NCI-H2171 treated with DMSO at 0.1 percent for 48 hours (cell line): ENCODE data around the gene OR6J1.
A peak's percentile ranks its signal among the peaks of the same experiment; 100 is the strongest.
"Not testable (repeated sequence)": the region's sequence is repeated elsewhere in the genome, so short reads cannot be mapped to it uniquely, and the experiment has no call there.

Source experiments
- DNase-seq: peaks from one replicate; lab custom pipeline; 2025; lab: John Stamatoyannopoulos, UW

Gene OR6J1

DNA sequence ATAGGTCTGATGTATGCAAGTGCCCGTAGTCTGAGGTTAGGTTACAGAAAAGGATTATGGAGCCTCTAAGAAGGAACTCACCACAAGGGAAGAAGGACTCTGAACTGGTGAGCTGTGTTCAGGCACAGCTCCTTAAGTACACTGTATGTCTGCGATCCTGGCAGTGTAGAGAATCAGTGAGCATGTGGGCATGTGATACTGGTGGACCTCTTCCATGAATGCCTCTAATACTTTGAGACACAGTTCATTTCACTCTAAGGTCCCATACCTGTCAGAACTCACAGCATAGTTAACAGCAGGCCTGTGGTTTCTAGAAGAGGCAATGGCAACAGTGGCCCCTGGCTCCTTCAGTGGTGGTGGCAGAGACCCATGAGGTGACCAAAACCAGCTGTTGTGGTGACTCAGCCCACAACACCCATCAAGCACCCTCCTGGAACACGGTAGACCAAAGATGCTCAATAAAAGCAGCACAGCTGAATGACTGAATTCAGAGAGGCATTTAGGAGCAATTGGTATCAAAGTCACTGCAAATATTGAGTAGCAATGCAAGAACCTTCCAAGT lies 6.9 kb upstream of the OR6J1 start:
- DNase-seq: no peak

DNA sequence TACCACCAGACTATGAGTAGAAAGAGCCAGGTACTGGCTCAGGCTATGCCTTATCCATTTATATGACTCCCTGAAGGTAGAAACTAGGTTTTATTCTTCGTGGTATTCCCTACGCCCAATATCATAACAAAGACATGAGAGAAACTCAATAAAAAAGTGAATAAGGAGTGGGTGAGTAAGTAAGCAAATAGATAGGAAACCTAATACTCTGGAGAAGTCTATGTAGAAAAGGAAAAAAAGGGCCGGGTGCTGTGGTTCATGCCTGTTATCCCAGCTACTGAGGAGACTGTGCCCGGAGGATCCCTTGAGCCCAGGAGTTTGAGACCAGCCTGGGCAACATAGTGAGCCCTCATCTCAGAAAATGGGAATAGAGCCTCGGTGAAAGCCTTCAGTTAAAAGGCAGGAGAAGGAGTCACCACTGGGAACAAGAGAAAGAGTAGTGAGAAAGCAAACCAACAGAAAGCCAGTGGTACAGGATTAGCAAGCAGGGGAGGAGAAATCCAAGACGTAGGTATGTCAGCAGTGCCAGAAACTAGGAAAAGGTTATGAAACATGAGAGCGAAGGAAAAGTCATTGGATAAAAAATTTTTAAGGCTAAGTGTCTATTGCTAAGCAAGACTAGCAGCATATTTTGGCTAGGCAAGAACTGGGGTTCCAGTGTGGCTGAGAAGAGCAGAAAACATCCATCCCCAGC lies 6.0 kb upstream of the OR6J1 start:
- DNase-seq: no peak

DNA sequence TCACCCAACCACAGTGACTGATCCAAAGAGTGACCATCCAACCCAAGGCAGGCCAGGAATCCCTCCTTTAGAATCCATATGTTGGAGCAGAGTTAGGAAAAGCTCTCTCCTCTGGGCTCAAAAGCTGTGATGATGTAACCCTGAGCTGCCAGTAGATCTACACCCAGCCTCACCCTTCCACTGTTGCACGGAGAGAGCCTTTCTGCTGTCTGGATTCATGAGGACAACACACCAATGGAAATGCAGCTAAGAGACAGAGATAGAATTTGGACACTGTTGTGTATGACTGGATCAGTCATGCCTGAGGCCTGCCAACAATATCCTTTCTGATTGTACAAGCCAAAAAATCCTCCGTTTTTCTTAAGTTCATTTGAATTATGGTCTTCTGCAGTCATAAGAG lies 4.4 kb upstream of the OR6J1 start:
- no peak for DNase-seq

DNA sequence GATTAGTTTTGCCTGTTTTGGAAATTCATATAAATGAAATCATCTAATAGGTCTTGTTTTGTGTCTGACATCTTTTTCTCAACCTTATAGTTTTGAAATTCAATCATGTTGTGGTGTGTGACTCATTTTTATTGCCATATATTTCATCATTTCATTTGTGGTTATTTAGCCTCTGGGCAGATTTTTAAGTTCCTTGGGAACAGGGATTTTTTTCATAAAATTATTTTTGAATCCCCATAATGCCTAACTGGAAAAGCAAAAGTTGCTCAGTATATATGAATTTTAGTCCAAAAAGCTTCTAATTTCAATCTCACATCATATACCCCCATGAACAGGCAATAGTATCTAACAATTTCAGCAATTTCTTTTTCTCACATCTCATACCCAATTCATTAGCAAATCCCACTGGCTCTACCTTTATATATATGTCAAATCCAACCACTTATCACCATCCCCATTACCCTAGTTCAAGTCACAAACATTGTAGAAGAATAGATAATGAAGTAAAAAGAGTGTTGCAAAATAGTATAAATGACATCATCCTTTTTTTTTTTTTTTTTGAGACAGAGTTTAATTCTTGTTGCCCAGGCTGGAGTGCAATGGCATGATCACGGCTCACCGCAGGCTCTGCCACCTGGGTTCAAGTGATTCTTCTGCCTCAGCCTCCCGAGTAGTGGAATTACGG lies 2.6 kb upstream of the OR6J1 start:
- no peak for DNase-seq

DNA sequence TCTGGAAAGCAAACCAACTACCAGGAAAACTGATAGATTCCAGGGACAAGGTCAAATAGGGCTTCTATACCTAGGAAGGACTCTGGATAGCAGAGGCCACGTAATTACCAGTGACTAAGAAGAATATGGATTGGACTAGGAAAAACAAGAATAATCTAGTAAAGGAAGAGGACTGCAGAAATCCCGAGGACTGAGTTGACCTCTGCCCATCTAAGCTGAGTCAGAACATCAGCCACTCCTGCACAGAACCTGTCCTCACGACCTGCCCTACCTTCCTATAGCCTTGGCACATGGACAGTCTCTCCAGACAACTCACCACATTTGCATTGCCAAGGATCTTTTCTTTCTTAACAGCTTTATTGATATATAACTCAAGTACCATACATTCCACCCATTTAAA lies 2.3 kb downstream of the OR6J1 start:
- DNase-seq: no peak

DNA sequence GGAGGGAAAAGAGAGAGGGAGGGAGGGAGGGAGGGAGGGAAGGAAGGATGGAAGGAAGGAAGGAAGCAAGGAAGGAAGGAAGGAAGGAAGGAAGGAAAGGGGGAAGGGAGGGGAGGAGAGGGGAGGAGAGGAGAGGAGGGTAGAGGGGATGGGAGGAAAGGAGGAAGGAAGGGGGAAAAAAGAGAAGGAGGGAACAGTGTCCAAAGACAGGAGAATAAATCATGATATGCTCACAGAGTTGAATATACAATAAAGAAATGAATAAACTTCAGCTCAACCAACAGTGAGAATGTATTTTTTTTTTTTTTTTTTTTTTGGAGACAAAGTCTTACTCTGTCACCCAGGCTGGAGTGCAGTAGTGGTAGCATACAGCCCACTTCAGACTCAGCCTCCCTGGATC lies 4.0 kb downstream of the OR6J1 start:
- no peak for DNase-seq

DNA sequence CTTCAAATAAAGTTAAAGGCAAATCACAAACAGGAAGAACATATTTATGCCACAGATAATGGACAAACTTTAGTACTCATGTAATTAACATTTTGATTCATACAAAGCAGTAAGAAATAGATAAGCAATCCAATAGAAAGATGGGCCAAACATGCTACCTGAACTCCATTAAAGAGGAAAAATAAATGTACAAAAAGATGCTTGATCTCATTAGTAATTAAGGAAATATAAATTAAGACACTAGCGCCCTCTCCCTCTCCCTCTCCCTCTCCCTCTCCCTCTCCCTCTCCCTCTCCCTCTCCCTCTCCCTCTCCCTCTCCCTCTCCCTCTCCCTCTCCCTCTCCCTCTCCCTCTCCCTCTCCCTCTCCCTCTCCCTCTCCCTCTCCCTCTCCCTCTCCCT lies 8.2 kb downstream of the OR6J1 start:
- not testable (repeated sequence) for DNase-seq

DNA sequence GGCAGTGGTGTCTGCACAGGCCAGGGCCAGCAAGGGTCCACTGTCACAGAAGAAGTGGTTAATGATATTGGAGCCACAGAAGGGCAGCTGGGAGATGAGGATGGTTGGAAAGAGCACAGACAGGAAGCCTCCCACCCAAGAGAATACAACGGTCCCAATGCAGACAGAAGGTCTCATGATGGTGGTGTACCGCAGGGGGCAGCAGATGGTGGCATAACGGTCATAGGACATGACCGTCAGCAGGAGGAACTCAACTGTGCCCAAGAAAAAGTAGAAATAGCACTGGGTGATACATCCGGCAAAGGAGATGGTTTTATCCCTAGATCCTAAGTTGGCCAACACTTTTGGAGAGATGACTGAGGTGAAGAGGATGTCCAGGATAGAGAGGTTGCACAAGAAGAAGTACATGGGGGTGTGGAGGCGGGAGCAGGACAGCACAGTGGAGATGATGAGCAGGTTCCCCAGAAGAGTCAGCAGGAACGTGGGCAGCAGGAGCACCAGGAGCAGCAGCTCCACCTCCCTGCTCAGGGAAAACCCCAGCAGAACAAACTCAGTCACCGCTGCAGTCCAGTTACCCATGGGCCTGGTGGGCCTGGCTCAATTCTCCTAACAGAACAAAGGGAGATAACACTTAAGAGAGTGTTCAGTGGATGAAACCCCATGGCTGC lies 9.8 kb downstream of the OR6J1 start:
- no peak for DNase-seq

DNA sequence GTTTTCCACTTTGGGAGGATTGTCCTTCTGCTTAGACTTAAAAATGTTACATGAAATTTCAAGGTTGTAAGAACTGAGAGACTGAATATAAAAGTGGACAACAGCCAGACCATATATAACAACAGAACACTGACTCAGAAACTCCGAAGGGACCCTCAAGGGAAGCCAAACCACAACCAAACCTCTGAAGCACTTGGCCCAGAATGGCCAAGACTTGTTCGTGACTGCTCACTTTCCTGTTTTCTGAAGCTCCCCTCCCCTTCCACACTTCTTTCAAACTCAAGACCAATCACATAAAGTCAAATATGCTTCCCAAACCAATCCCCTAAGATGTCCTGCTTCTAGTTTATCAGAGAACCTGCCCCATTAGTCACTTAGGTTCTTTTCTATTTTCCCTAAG lies 13.7 kb downstream of the OR6J1 start:
- DNase-seq: no peak

DNA sequence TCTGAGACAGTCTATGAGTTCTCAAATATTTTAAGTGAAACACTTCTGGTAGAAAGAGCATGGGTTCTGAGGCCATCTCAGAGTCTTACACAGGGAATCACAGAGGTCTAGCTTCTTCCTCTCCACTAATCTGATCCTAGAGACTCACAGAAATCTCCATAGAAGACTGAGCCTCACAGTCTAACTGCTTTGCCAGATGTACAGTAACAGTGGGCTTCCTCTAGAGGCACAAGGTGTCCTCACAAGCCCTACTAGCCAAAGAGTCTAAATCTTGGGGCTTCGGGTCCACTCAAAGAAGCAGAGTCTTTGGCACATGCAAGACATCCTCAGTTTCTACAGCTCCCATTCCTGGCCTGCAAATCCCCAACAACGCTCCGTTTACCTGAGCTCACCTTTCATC lies 14.1 kb downstream of the OR6J1 start:
- no peak for DNase-seq

DNA sequence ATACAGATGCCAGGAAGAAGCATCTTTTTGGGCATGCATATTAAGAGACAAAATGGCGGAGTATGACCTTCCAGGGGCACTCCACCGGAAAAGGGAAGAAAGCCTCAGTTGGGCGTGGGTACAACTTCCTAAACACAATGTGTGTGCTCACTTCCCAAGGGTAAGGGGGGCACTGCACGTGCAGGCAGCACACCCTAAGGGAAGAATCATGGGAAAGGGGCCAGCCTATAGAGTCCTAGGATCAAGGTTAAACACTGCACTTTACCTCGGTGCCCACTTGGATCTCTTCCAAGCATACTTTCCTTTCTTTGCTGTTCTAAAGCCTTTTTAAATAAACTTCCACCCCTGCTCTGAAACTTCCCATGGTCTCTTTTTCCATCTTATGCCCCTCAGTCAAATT lies 14.8 kb downstream of the OR6J1 start:
- no peak for DNase-seq

DNA sequence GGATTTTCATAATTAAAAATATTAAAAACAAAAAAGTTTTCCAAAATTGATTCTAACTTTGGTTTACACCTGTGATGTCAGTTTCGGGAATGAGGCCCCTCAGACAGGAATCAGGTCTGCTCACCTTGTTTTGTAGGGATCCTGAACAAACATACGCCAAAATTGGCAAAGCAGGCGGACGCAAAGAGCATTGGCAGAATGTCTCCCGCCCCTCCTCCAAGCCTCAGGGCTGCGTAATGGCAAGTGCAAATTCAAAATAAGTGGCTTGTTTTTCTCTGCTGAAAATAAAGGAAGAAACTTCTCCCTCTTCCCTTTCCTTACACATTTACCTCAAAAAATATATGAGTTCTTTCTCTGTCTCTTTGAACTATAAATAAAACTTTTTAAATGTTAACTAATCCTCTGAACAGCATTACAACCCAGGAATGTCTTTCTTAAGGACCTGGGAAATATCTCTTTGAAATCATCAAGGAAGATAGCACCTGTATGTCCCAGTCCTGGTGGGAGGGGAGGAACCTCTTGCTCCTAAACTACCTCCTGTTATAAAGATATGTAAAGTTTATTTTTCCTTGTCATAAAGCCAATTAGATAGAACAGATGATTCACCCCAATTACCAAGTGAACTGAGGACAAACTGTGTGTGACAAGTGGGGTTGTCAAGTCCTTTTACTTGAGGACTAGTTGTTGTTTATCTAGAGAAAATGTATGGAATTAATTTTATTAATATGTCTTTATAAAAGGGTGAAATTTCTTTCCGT lies 16.5 kb downstream of the OR6J1 start:
- DNase-seq: no peak

DNA sequence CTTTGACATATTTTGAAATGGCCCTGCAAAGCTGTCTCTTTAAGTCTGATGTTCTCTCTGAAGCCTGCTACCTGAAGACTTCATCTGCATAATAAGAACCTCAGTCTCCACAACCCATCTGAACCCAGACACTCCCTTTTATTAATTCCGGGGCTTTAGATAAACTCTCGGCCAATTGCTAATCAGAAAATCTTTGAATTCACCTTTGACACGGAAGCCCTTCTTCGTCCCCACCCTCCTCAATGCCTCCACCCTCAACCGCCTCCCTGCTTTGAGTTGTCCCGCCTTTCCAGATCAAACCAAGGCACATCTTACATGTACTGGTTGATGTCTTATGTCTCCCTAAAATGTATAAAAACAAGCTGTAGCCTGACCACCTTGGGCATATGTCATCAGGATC lies 17.6 kb downstream of the OR6J1 start:
- no peak for DNase-seq

DNA sequence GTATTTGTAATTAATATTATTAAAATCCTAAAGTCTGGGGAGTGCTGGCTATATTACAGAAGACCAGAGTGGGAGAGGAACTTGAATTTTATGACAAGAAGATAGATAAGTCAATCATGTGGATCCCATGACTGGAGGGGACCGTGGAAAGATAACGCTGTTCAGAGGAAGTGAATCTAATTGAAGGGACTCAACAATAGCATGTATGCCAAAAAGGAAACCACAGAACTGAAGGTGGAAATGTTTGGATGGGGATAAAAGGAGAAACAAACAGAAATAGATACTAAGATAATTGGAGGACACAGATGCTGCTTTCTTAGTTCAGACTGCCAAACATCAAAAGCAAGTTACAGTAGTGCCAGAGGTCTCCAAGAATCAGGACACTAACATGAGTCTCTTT lies 21.1 kb downstream of the OR6J1 start:
- no peak for DNase-seq

DNA sequence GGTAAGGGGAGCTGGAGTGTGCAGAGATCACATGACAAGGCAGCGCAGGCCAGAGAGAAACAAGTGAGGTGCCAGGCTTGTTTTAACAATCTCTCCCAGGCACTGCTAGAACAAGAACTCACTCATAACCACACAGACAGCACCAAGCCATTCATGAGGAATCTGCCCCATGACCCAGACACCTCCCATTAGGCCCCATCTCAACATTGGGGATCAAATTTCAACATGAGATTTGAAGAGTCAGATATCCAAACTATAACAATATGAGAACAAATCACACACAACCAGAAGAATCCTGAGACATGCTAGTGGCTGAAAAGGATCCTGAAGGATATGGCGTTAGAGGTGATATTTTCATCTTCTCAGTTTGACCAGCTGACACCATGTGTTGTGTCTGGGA lies 21.9 kb downstream of the OR6J1 start:
- DNase-seq: no peak

DNA sequence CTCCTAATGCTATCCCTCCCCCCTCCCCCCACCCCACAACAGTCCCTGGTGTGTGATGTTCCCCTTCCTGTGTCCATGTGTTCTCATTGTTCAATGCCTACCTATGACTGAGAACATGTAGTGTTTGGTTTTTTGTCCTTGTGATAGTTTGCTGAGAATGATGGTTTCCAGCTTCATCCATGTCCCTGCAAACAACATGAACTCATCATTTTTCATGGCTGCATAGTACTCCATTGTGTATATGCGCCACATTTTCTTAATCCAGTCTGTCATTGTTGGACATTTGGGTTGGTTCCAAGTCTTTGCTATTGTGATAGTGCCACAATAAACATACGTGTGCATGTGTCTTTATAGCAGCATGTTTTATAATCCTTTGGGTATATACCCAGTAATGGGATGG lies 28.4 kb downstream of the OR6J1 start:
- DNase-seq: not testable (repeated sequence)

DNA sequence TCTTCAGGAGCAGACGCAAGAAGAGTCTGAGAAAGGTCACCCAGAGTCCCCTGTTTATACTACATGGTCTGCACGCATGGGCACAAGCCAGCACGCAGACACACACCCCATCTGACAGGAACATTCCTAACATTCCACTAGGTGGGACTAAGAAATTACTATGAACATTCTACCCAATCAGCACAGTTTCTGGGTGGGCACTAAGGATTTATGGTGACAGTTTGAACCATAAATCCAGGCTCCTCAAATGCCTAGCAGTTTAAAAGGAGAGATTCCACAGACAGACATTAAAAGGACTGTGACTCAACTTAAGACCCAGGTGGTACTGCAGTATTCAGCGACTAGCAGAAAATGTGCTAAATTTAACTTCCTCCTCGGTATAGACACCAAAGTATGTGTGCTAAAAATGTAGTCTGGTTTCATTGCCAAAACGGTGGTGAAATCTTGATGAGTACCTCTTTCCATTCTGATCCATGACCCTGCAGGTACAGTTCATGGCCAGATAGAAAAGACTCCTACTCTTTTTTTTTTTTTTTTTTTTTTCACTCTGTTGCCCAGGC lies 29.8 kb downstream of the OR6J1 start:
- no peak for DNase-seq

DNA sequence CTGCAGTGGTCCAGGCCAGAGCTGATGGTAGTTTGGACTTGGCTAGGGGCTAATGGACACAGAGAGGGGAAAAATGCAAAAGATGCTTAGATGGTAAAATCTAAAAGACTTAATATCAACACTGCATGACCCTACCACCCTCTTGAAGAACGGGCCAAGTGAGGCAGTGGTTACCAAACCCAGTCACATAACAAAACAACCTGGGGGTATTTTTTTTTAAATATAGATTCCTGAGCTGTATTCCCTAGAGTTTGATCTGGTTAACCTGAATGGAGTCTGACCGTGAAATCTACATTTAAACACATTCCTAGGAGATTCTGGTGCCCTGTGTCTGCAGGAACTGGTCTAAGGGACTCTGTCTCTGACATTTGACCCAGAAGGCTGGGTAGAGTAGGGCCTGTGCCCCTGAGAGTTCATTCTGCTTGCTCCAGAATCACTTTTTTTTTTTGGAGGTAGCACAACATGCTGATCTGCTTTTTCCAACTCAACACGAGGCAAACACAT lies 30.4 kb downstream of the OR6J1 start:
- no peak for DNase-seq

DNA sequence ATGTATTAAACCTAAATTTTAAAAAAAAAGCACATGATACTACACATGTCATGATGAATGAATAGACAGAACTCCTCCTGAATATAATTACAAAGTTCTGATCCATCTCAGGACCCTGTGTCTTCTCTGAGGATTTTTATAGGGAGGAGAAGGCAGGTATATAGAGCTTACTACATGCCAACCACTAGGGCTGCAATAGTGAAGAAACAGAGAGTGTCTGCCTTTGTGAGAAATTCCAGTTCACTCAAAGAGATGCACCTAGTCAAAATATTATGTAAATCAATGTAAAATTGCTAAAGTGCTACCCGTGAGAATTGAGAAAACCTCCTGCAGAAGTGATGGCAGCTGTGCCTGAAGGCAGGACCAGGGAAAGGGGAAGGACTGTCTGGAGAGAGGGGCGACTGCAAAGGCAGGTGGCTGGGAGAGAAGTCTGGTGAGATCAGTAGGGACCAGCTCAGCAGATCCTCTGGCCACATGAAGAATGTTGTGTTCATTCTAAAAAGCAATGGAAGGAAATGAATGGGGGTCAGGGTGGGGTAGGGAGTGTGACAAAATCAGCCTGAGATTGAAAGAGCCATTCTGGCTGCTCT lies 31.0 kb downstream of the OR6J1 start:
- DNase-seq: no peak

DNA sequence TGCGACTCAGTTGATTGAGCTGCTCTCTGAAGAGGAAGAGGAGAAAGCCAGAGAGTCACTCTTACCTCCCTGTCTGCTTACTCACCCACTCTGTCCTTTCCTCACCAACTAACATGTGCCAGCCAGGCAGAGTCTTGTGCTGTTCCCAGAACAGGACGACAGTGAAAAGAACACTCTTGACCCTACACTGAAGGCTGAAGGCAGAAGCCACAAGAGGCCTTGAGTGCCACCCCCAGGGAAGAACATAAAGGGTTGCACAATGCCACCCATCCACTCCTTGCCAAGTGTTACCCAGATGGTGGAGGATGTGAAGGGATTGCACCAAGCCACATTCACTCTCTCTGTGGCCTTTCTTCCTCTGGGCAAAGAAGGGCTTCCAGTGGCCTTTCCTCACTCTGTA lies 33.2 kb downstream of the OR6J1 start:
- DNase-seq: no peak

DNA sequence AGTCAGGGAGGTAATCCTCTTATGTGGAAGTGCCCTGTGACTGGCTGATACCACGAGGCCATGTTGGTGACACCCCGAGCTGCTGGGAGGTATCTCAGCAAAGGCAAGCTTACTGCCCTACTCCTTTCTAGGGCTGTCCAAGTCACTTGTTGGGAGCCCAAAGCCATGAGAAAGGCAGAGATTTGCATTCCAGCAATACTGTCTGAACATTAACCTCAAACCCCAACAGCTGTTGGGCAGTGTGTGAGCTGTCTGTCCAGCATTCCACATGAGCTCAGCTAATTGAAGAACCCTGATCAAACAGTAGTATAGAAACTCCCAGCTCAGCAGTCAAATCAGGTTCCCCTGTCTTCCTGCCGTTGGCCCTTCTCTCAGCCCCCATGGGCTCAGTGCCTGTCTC lies 36.9 kb downstream of the OR6J1 start:
- DNase-seq: no peak

DNA sequence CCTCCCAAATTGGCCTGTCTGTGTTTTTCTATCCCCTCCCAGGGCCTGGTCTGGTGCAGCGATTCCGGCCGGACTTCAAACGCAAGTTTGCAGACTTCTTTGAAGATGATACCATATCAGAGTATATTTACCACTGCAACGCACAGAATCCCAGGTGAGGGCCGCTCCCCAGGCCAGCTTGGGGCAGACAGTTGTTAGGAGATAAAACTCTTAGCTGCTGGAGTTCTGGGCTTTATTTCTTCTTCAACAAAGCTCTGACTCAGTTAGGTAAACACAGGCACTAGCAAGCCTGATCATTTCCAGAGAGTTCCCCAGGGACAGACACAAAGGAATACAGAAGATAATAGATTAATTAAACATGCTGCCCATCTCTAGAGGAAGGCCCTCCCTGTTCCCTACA lies 37.8 kb downstream of the OR6J1 start:
- DNase-seq: peak; percentile 57
